Esophagus muscularis mucosa (tissue), 3 donors: Measurements from ENCODE around the gene ARHGAP24.

ENCODE experiments used
- CTCF ChIP-seq, 3 experiments: fragments of 200-600 bp in 2 of 3; fragments of 450-650 bp in 1 of 3; sonication (generic) in 2 of 3; IDR thresholded peaks; one replicate each; pipeline ENCODE4 v1.5.1; 2017 to 2019; ENCODE audit warnings: antibody characterized with exemption in 3 of 3, mild to moderate bottlenecking in 2 of 3, moderate library complexity in 1 of 3
- POLR2A ChIP-seq: fragments of 450-650 bp; IDR thresholded peaks from one replicate; pipeline ENCODE4 v1.6.1; 2017; ENCODE audit warnings: antibody characterized with exemption, moderate library complexity, mild to moderate bottlenecking, low read depth
- POLR2AphosphoS5 ChIP-seq, 2 donors: sonication (generic); formaldehyde crosslinking; IDR thresholded peaks; one replicate each; pipeline ENCODE4 v1.6.1; 2017; ENCODE audit warnings: antibody characterized with exemption in 2 of 2

- TF ChIP-seq CTCF (IDR thresholded peaks at IDR 0.05) (no peak), POLR2AphosphoS5 (IDR thresholded peaks at IDR 0.05) (no peak), POLR2A (no peak)
Measured at GRCh38 chr4:85673540-85673939, 198.6 kb downstream of the ARHGAP24 start.
